ENCODE measurements around the gene VMO1. TPM values are rescaled to one million over a fixed set of nuclear protein-coding genes. Genes with fewer than 3 reads are reported as not detected.

Gene VMO1
- total RNA-seq, 1 donor from 2014 or later = 0.27 TPM

- intact Hi-C loops (cut with micrococcal nuclease) = no loop called here
Measured at GRCh38 chr17:4735876-4736651, 50.1 kb downstream of the VMO1 start.

Other genes with a start within 250 kb of the VMO1 start
- gene MYBBP1A, start 231.0 kb downstream of the VMO1 start, total RNA-seq = 87.6 and 88.7 TPM in 2 replicates
- gene GGT6, start 225.8 kb downstream of the VMO1 start, total RNA-seq = 0.07 TPM in 1 of 2 replicates, not detected in the other
- gene SMTNL2, start 201.8 kb downstream of the VMO1 start, total RNA-seq = not detected in 2 replicates
- gene ALOX15, start 144.7 kb downstream of the VMO1 start, total RNA-seq = not detected in 2 replicates
- 77.1 and 81.3 TPM in 2 replicates for gene PELP1, start 82.2 kb downstream of the VMO1 start, total RNA-seq
- gene ARRB2, start 75.7 kb downstream of the VMO1 start, total RNA-seq = 344 and 354 TPM in 2 replicates
- 21.6 and 23.4 TPM in 2 replicates for gene MED11, start 54.9 kb downstream of the VMO1 start, total RNA-seq
- 0.09 TPM in 1 of 2 replicates, not detected in the other for gene ZMYND15, start 46.5 kb downstream of the VMO1 start, total RNA-seq
- 0.75 and 0.80 TPM in 2 replicates for gene CXCL16, start 46.4 kb downstream of the VMO1 start, total RNA-seq
- not detected in 2 replicates for gene TM4SF5, start 14.5 kb downstream of the VMO1 start, total RNA-seq
- not detected in 2 replicates for gene GLTPD2, start 2.6 kb upstream of the VMO1 start, total RNA-seq
- gene PSMB6, start 9.8 kb upstream of the VMO1 start, total RNA-seq = 153 and 157 TPM in 2 replicates
- gene PLD2, start 20.8 kb upstream of the VMO1 start, total RNA-seq = 14.0 and 15.8 TPM in 2 replicates
- gene MINK1, start 47.0 kb upstream of the VMO1 start, total RNA-seq = 88.2 and 91.5 TPM in 2 replicates
- gene C17orf107, start 113.2 kb upstream of the VMO1 start, total RNA-seq = 0.20 and 0.27 TPM in 2 replicates
- gene CHRNE, start 116.7 kb upstream of the VMO1 start, total RNA-seq = 0.25 and 0.73 TPM in 2 replicates
- gene GP1BA, start 145.9 kb upstream of the VMO1 start, total RNA-seq = not detected in 2 replicates
- 83.9 and 88.9 TPM in 2 replicates for gene SLC25A11, start 153.7 kb upstream of the VMO1 start, total RNA-seq
- gene RNF167, start 153.9 kb upstream of the VMO1 start, total RNA-seq = 227 and 238 TPM in 2 replicates
- 2,499 and 2,527 TPM in 2 replicates for gene PFN1, start 162.2 kb upstream of the VMO1 start, total RNA-seq
- 52.9 and 53.3 TPM in 2 replicates for gene ENO3, start 164.8 kb upstream of the VMO1 start, total RNA-seq
- gene SPAG7, start 181.5 kb upstream of the VMO1 start, total RNA-seq = 50.3 and 57.6 TPM in 2 replicates
- gene CAMTA2, start 201.3 kb upstream of the VMO1 start, total RNA-seq = 70.7 and 73.7 TPM in 2 replicates
- 0.25 and 0.27 TPM in 2 replicates for gene INCA1, start 211.2 kb upstream of the VMO1 start, total RNA-seq
- gene KIF1C, start 211.6 kb upstream of the VMO1 start, total RNA-seq = 38.6 and 42.5 TPM in 2 replicates
- 0.16 and 0.30 TPM in 2 replicates for gene SLC52A1, start 249.1 kb upstream of the VMO1 start, total RNA-seq